H1 (cell line): Measurements from ENCODE around the gene FLRT1. TPM values are rescaled to one million over a fixed set of nuclear protein-coding genes. Genes with fewer than 3 reads are reported as not detected.
A peak's percentile ranks its signal among the peaks of the same experiment; 100 is the strongest.

Experiments used
- CTCF ChIA-PET: fragments of 300-600 bp; sonication (Branson Sonifier 250); formaldehyde crosslinking; loops from one replicate; lab custom pipeline; 2021; ENCODE audit not compliant: partially characterized antibody; lab: Charles Lee
- POLR2A ChIA-PET: fragments of 300-600 bp; sonication (Branson Sonifier 250); formaldehyde crosslinking; loops from one replicate; lab custom pipeline; 2021; ENCODE audit warnings: inconsistent platforms; ENCODE audit not compliant: partially characterized antibody; lab: Charles Lee
- DNase-seq, 2 experiments: peaks; one replicate each; pipeline versions ENCODE4 v3.0.0 to v3.0.0-alpha.2; 2010 to 2022; ENCODE audit warnings: low spot score in 2 of 2, low read depth in 1 of 2, mixed read lengths in 1 of 2
- FAIRE-seq: peaks from 2 replicates; lab custom pipeline; 2011; peaks lifted over from hg19 to GRCh38; lab: Jason Lieb, UNC
- H2AFZ ChIP-seq: 2 replicates; pipeline ENCODE4 v1.8.1; 2012; ENCODE audit warnings: low read length, inconsistent platforms
- H2AK5ac ChIP-seq: 2 replicates; pipeline ENCODE4 v1.6.1; 2013; ENCODE audit warnings: low read depth, low read length
- H2BK120ac ChIP-seq: replicated peaks from 2 replicates; pipeline ENCODE3; 2013; ENCODE audit warnings: low read depth, low read length, inconsistent platforms
- H2BK12ac ChIP-seq: 2 replicates; pipeline ENCODE4 v1.6.1; 2013; ENCODE audit warnings: low read depth, low read length
- H2BK15ac ChIP-seq: 2 replicates; pipeline ENCODE4 v1.6.1; 2013; ENCODE audit warnings: low read length
- H2BK20ac ChIP-seq: 2 replicates; pipeline ENCODE4 v1.6.1; 2013; ENCODE audit warnings: low read length
- H2BK5ac ChIP-seq: 2 replicates; pipeline ENCODE4 v1.6.1; 2013; ENCODE audit warnings: low read depth, low read length
- H3K14ac ChIP-seq: 2 replicates; pipeline ENCODE4 v1.6.1; 2013; ENCODE audit warnings: inconsistent platforms; ENCODE audit not compliant: insufficient read length
- H3K18ac ChIP-seq: 2 replicates; pipeline ENCODE4 v1.6.1; 2013; ENCODE audit warnings: low read length; ENCODE audit errors: extremely low read depth
- H3K23ac ChIP-seq: 2 replicates; pipeline ENCODE4 v1.6.1; 2013; ENCODE audit warnings: inconsistent platforms; ENCODE audit not compliant: insufficient read length
- H3K23me2 ChIP-seq: 2 replicates; pipeline ENCODE4 v1.6.1; 2013; ENCODE audit warnings: low read depth, low read length
- H3K27ac ChIP-seq: 2 replicates; pipeline ENCODE4 v1.6.1; 2011; ENCODE audit warnings: low read depth, low read length, inconsistent platforms
- H3K27me3 ChIP-seq, 4 experiments: replicated peaks in 1 of 4; 1 replicate in 1 of 4; 2 replicates in 3 of 4; pipeline versions ENCODE4 v1.6.1 to v1.8.1; 2011 to 2013; ENCODE audit warnings: low read length in 3 of 4, mild to moderate bottlenecking in 3 of 4, inconsistent platforms in 2 of 4, mixed read lengths in 2 of 4, moderate library complexity in 1 of 4; ENCODE audit not compliant: control insufficient read depth in 3 of 4, insufficient read depth in 3 of 4; ENCODE audit errors: extremely low read depth in 1 of 4
- H3K36me3 ChIP-seq, 4 experiments: 2 replicates each; pipeline versions ENCODE4 v1.6.1 to v1.8.1; 2011 to 2013; ENCODE audit warnings: mild to moderate bottlenecking in 4 of 4, low read length in 3 of 4, moderate library complexity in 2 of 4, control low read depth in 1 of 4, inconsistent platforms in 1 of 4; ENCODE audit not compliant: insufficient read depth in 4 of 4, control insufficient read depth in 2 of 4
- H3K4ac ChIP-seq: replicated peaks from 2 replicates; pipeline ENCODE3; 2013; ENCODE audit warnings: low read length, low read depth, mixed read lengths, inconsistent platforms; ENCODE audit not compliant: insufficient read length
- H3K4me1 ChIP-seq, 4 experiments: replicated peaks in 1 of 4; 1 replicate in 1 of 4; 2 replicates in 3 of 4; pipeline versions ENCODE4 v1.6.1 to v1.8.1; 2011 to 2013; ENCODE audit warnings: low read length in 3 of 4, inconsistent platforms in 2 of 4, mixed read lengths in 1 of 4; ENCODE audit not compliant: insufficient read depth in 4 of 4, control insufficient read depth in 3 of 4
- H3K4me2 ChIP-seq, 2 experiments: 2 replicates each; pipeline versions ENCODE4 v1.6.1 to v1.8.1; 2011 to 2013; ENCODE audit warnings: low read depth in 2 of 2, low read length in 2 of 2, control low read depth in 1 of 2, inconsistent platforms in 1 of 2, mild to moderate bottlenecking in 1 of 2; ENCODE audit not compliant: insufficient read depth in 1 of 2
- H3K4me3 ChIP-seq, 4 experiments: fragments of 200-600, 300-600 bp in 1 of 4; sonication (generic), shearing (Covaris generic), sonication (Bioruptor Twin) in 1 of 4; 2 replicates each; pipeline versions ENCODE4 v1.5.1 to v1.8.1; 2011 to 2016; ENCODE audit warnings: low read length in 4 of 4, low read depth in 3 of 4, control low read depth in 2 of 4, inconsistent platforms in 2 of 4, mild to moderate bottlenecking in 2 of 4, mixed read lengths in 1 of 4, moderate library complexity in 1 of 4; ENCODE audit not compliant: insufficient read depth in 2 of 4; ENCODE audit errors: extremely low read depth in 1 of 4
- H3K56ac ChIP-seq: replicated peaks from 2 replicates; pipeline ENCODE3; 2013; ENCODE audit warnings: low read depth, mild to moderate bottlenecking, mixed read lengths, low read length, inconsistent platforms; ENCODE audit not compliant: insufficient read length
- H3K79me1 ChIP-seq: 2 replicates; pipeline ENCODE4 v1.6.1; 2013; ENCODE audit warnings: low read depth, low read length, control low read depth
- H3K79me2 ChIP-seq, 2 experiments: 2 replicates each; pipeline versions ENCODE4 v1.6.1 to v1.8.1; 2012 to 2013; ENCODE audit warnings: low read length in 2 of 2, mild to moderate bottlenecking in 2 of 2, inconsistent platforms in 1 of 2; ENCODE audit not compliant: insufficient read depth in 2 of 2, control insufficient read depth in 1 of 2
- H3K9ac ChIP-seq, 4 experiments: replicated peaks in 1 of 4; 1 replicate in 1 of 4; 2 replicates in 3 of 4; pipeline versions ENCODE4 v1.6.1 to v1.8.1; 2011 to 2013; ENCODE audit warnings: low read depth in 3 of 4, low read length in 3 of 4, control low read depth in 2 of 4, mild to moderate bottlenecking in 2 of 4, moderate library complexity in 2 of 4, inconsistent platforms in 1 of 4; ENCODE audit errors: extremely low read depth in 1 of 4
- H3K9me3 ChIP-seq, 2 experiments: 2 replicates each; pipeline versions ENCODE4 v1.6.1 to v1.8.1; 2012 to 2013; ENCODE audit warnings: mild to moderate bottlenecking in 2 of 2, moderate library complexity in 2 of 2, control low read depth in 1 of 2, inconsistent platforms in 1 of 2, low read depth in 1 of 2, low read length in 1 of 2, mixed read lengths in 1 of 2; ENCODE audit not compliant: insufficient read depth in 2 of 2
- H4K20me1 ChIP-seq, 2 experiments: replicated peaks in 1 of 2; 2 replicates each; pipeline versions ENCODE3 to v1.8.1; 2011 to 2013; ENCODE audit warnings: inconsistent platforms in 2 of 2, low read length in 2 of 2, mild to moderate bottlenecking in 1 of 2; ENCODE audit not compliant: insufficient read depth in 2 of 2, control insufficient read depth in 1 of 2
- H4K5ac ChIP-seq: 2 replicates; pipeline ENCODE4 v1.6.1; 2013; ENCODE audit warnings: low read length, low read depth, mixed read lengths, inconsistent platforms; ENCODE audit not compliant: insufficient read length
- H4K8ac ChIP-seq: 2 replicates; pipeline ENCODE4 v1.8.0; 2013; ENCODE audit warnings: mild to moderate bottlenecking, moderate library complexity, low read length, inconsistent platforms; ENCODE audit not compliant: insufficient read depth; ENCODE audit errors: extremely low read depth
- H4K91ac ChIP-seq: replicated peaks from 2 replicates; pipeline ENCODE3; 2013; ENCODE audit warnings: low read length, mixed read lengths, inconsistent platforms; ENCODE audit not compliant: insufficient read length
- ATF2 ChIP-seq: IDR thresholded peaks from 2 replicates; pipeline ENCODE4 v1.6.1; 2012; ENCODE audit warnings: low read length, inconsistent platforms
- CBX8 ChIP-seq: fragments of 300-800, 300-1000 bp; sonication (generic); IDR thresholded peaks from 2 replicates; pipeline ENCODE4 v1.7.1; 2016; ENCODE audit warnings: low read depth, low read length, borderline replicate concordance
- CTBP2 ChIP-seq: IDR thresholded peaks from 2 replicates; pipeline ENCODE4 v1.7.0; 2011; ENCODE audit warnings: borderline replicate concordance, mild to moderate bottlenecking, moderate library complexity, mixed read lengths, low read length; ENCODE audit not compliant: insufficient read depth, insufficient read length
- EGR1 ChIP-seq: IDR thresholded peaks from 2 replicates; pipeline ENCODE4 v1.6.1; 2011; ENCODE audit warnings: low read depth, low read length, borderline replicate concordance
- JUND ChIP-seq: IDR thresholded peaks from 2 replicates; pipeline ENCODE4 v1.6.1; 2011; ENCODE audit warnings: mild to moderate bottlenecking, improper control_type of control experiment, low read length
- NANOG ChIP-seq: IDR thresholded peaks from 2 replicates; pipeline ENCODE4 v1.6.1; 2011; ENCODE audit warnings: low read length, low read depth, mild to moderate bottlenecking, inconsistent platforms; ENCODE audit not compliant: insufficient read depth, poor library complexity, severe bottlenecking
- PHF8 ChIP-seq: fragments of 200-600 bp; sonication (generic); conservative IDR thresholded peaks from 2 replicates; pipeline ENCODE4 v1.7.1; 2012; ENCODE audit warnings: low read depth, mild to moderate bottlenecking, inconsistent platforms, low read length, moderate library complexity
- USF2 ChIP-seq: IDR thresholded peaks from 2 replicates; pipeline ENCODE4 v1.6.1; 2011; ENCODE audit warnings: low read length, improper control_type of control experiment
- WGBS, 2 experiments: shearing (Covaris generic) in 1 of 2; methylation state at CpG; one replicate each; pipeline versions ENCODE4 v1.1.6 to v1.1.7; 2013 to 2015; ENCODE audit warnings: low lambda C conversion rate in 2 of 2, mixed read lengths in 2 of 2, inconsistent platforms in 1 of 2, low coverage in 1 of 2, missing lambda C conversion rate in 1 of 2; ENCODE audit not compliant: insufficient replicate concordance in 2 of 2, insufficient coverage in 1 of 2, insufficient read length in 1 of 2; ENCODE audit errors: extremely low coverage in 1 of 2, missing lambda C conversion rate in 1 of 2; 5-methylcytosine and 5-hydroxymethylcytosine counted together
- polyA plus RNA-seq, 7 experiments: library from polyadenylated mRNA; depleted of rRNA in 3 of 7; stranded (reverse) in 5 of 7; unstranded in 2 of 7; fragments of >200 nt in 5 of 7; fragments of 200-250 nt in 2 of 7; gene quantifications; 1 replicate in 5 of 7; 2 replicates in 1 of 7; 4 replicates in 1 of 7; pipeline versions ENCODE4 v1.2.1 to v1.2.3, GENCODE V29; 2011 to 2013; ENCODE audit warnings: missing spikeins in 2 of 7, mixed read lengths in 2 of 7
- total RNA-seq: library from RNA; stranded (reverse); fragmentation: NEBNext Ultra II Directional; extraction: Animal tissue kit (Norgen Biotek cat#: 25700); gene quantifications from 2 replicates; pipeline ENCODE4 v1.2.1, GENCODE V29; 2021

FLRT1 gene
- total and polyA plus RNA-seq, 2 of the 8 experiments (the other 6 are each of a cell fraction or from before 2014, with no cell fraction given) = 0.14 to 0.28 TPM

GRCh38 chr11:64052938-64053622 is 17.3 kb downstream of the FLRT1 start:
- H3K23me2 ChIP-seq = peaks cover 2% of the 10 kb centered on the region; the same call in 1 of the 2 replicates
- H3K4me2 ChIP-seq = peak overlapping the region; percentile 8 to 43; a peak in 3 of 4 replicates
- peak overlapping the region; percentile 39; the same call in 1 of the 2 replicates for H2AK5ac ChIP-seq
- 83% methylated on average over 11 of the region's 11 CpGs; no CpG with 5 or more reads in 1 of the 2 experiments for WGBS, 2 experiments
- FAIRE-seq = no peak
- no peak overlapping the region for H2BK15ac ChIP-seq
- H3K79me1 ChIP-seq = no peaks in the 10 kb centered on the region
- peaks cover 3 to 6% of the 10 kb centered on the region in 2 experiments for H4K20me1 ChIP-seq
- no peak overlapping the region for H3K23ac ChIP-seq
- no peaks in the 10 kb centered on the region for H3K79me2 ChIP-seq
- H3K14ac ChIP-seq = no peak overlapping the region
- no peak overlapping the region for H3K56ac ChIP-seq
- no peaks in the 10 kb centered on the region for H3K36me3 ChIP-seq
- ChIA-PET POLR2A (interaction anchor here (1.0 to 1.7 kb wide), 6 partner anchors 11 to 129 kb away, joined by 3 to 4 read pairs (median 3); no protein-coding TSS in a partner anchor), CTCF (interaction anchor here (0.9 to 7.7 kb wide), 11 partner anchors 12 to 97 kb away, joined by 3 to 42 read pairs (median 3); partner anchors contain the start of gene FLRT1)
- no peak overlapping the region for H3K27ac ChIP-seq
- H3K9ac ChIP-seq = 0 out of 7 replicates have a peak overlapping the region, but pooled peaks of 1 of the 4 experiments have one; percentile 15
- peak overlapping the region in 1 of 4 experiments; percentile 7; a peak in 1 of 8 replicates for H3K4me3 ChIP-seq
- DNase-seq = no peak
- H4K91ac ChIP-seq = no peak overlapping the region
- H3K4ac ChIP-seq = peak overlapping the region; percentile 57
- 0 out of 2 replicates have a peak overlapping the region, but pooled peaks have one; percentile 30 for H2BK5ac ChIP-seq
- no peak overlapping the region for H2BK20ac ChIP-seq
- H3K4me1 ChIP-seq = peaks cover 6 to 25% (median 22%) of the 10 kb centered on the region in 4 experiments
- H2BK120ac ChIP-seq = no peak overlapping the region
- peaks cover 2 to 69% (median 47%) of the 10 kb centered on the region in 4 experiments for H3K27me3 ChIP-seq
- H4K8ac ChIP-seq = peak overlapping the region; percentile 43; the same call in 1 of the 2 replicates
- no peak overlapping the region for H3K18ac ChIP-seq
- no peak overlapping the region for H2AFZ ChIP-seq
- H4K5ac ChIP-seq = no peak overlapping the region
- peak overlapping the region; percentile 87; the same call in 1 of the 2 replicates for H2BK12ac ChIP-seq
- H3K9me3 ChIP-seq = no peaks in the 10 kb centered on the region
- no peak for TF ChIP-seq EGR1
- TF ChIP-seq ATF2 = no peak
- TF ChIP-seq PHF8 = no peak
- TF ChIP-seq NANOG = no peak
- no peak for TF ChIP-seq CBX8
- no peak for TF ChIP-seq USF2
- TF ChIP-seq CTBP2 = no peak
- no peak for TF ChIP-seq JUND
